H9 (cell line): Measurements from ENCODE around the gene HMSD. TPM values are rescaled to one million over a fixed set of nuclear protein-coding genes. Genes with fewer than 3 reads are reported as not detected.

Experiments used
- DNase-seq: peaks from one replicate; pipeline ENCODE4 v3.0.0-alpha.2; 2017
- H2AFZ ChIP-seq: one replicate; pipeline ENCODE4 v1.6.1; 2013; ENCODE audit warnings: mild to moderate bottlenecking, low read length, control low read depth, moderate library complexity
- H2AK5ac ChIP-seq: 2 replicates; pipeline ENCODE4 v1.6.1; 2013; ENCODE audit warnings: low read length, control low read depth, mixed read lengths; ENCODE audit not compliant: insufficient read length
- H2BK120ac ChIP-seq: one replicate; pipeline ENCODE4 v1.6.1; 2013; ENCODE audit warnings: low read depth, mild to moderate bottlenecking, low read length, control low read depth, inconsistent platforms; ENCODE audit not compliant: poor library complexity, severe bottlenecking
- H2BK12ac ChIP-seq: 2 replicates; pipeline ENCODE4 v1.6.1; 2013; ENCODE audit warnings: low read length, control low read depth, mixed read lengths, low read depth; ENCODE audit not compliant: insufficient read length
- H2BK15ac ChIP-seq: 2 replicates; pipeline ENCODE4 v1.6.1; 2013; ENCODE audit warnings: low read depth, low read length, control low read depth
- H2BK20ac ChIP-seq: one replicate; pipeline ENCODE4 v1.6.1; 2013; ENCODE audit warnings: low read depth, mild to moderate bottlenecking, low read length, control low read depth, inconsistent platforms; ENCODE audit not compliant: poor library complexity, severe bottlenecking
- H2BK5ac ChIP-seq: 2 replicates; pipeline ENCODE4 v1.6.1; 2013; ENCODE audit warnings: low read length, control low read depth, mixed read lengths; ENCODE audit not compliant: insufficient read length
- H3K14ac ChIP-seq: 2 replicates; pipeline ENCODE4 v1.6.1; 2013; ENCODE audit warnings: low read length, control low read depth; ENCODE audit not compliant: insufficient read depth
- H3K18ac ChIP-seq: 2 replicates; pipeline ENCODE4 v1.6.1; 2013; ENCODE audit warnings: low read depth, mild to moderate bottlenecking, mixed read lengths, low read length, control low read depth; ENCODE audit not compliant: insufficient read length
- H3K23ac ChIP-seq: 2 replicates; pipeline ENCODE4 v1.6.1; 2013; ENCODE audit warnings: low read length, control low read depth, mixed read lengths, low read depth; ENCODE audit not compliant: insufficient read length
- H3K23me2 ChIP-seq: 2 replicates; pipeline ENCODE4 v1.6.1; 2013; ENCODE audit warnings: low read depth, mild to moderate bottlenecking, mixed read lengths, low read length, control low read depth; ENCODE audit not compliant: insufficient read length, poor library complexity, severe bottlenecking
- H3K27ac ChIP-seq: 2 replicates; pipeline ENCODE4 v1.5.1; 2013; ENCODE audit warnings: low read length, control low read depth, mixed read lengths, low read depth; ENCODE audit not compliant: insufficient read length
- H3K27me3 ChIP-seq: 2 replicates; pipeline ENCODE4 v1.6.1; 2013; ENCODE audit warnings: low read length, control low read depth, inconsistent platforms; ENCODE audit not compliant: insufficient read depth
- H3K4ac ChIP-seq: 2 replicates; pipeline ENCODE4 v1.6.1; 2013; ENCODE audit warnings: low read depth, mild to moderate bottlenecking, control low read depth, inconsistent platforms, low read length, moderate library complexity
- H3K4me1 ChIP-seq: 2 replicates; pipeline ENCODE4 v1.6.1; 2013; ENCODE audit warnings: low read length, control low read depth, inconsistent platforms; ENCODE audit not compliant: insufficient read depth
- H3K4me2 ChIP-seq: 2 replicates; pipeline ENCODE4 v1.6.1; 2013; ENCODE audit warnings: low read length, control low read depth, mixed read lengths; ENCODE audit not compliant: insufficient read length, insufficient read depth
- H3K56ac ChIP-seq: 2 replicates; pipeline ENCODE4 v1.6.1; 2013; ENCODE audit warnings: low read depth, mild to moderate bottlenecking, mixed read lengths, low read length, control low read depth; ENCODE audit not compliant: insufficient read length
- H3K79me1 ChIP-seq: 2 replicates; pipeline ENCODE4 v1.6.1; 2013; ENCODE audit warnings: low read depth, mild to moderate bottlenecking, moderate library complexity, low read length, control low read depth, inconsistent platforms; ENCODE audit not compliant: insufficient read depth, poor library complexity, severe bottlenecking
- H3K79me2 ChIP-seq: 2 replicates; pipeline ENCODE4 v1.6.1; 2013; ENCODE audit warnings: low read length, control low read depth, inconsistent platforms; ENCODE audit not compliant: insufficient read depth
- H3K9ac ChIP-seq: 2 replicates; pipeline ENCODE4 v1.6.1; 2013; ENCODE audit warnings: low read length, control low read depth, mixed read lengths; ENCODE audit not compliant: insufficient read length; ENCODE audit errors: extremely low read depth
- H3K9me3 ChIP-seq: one replicate; pipeline ENCODE4 v1.6.1; 2013; ENCODE audit warnings: low read depth, low read length, inconsistent platforms; ENCODE audit not compliant: control insufficient read depth
- H3T11ph ChIP-seq: one replicate; pipeline ENCODE4 v1.6.1; 2013; ENCODE audit warnings: mild to moderate bottlenecking, low read length, control low read depth, inconsistent platforms
- H4K20me1 ChIP-seq: one replicate; pipeline ENCODE4 v1.6.1; 2013; ENCODE audit not compliant: control insufficient read depth, insufficient read length, insufficient read depth
- H4K5ac ChIP-seq: 2 replicates; pipeline ENCODE4 v1.6.1; 2013; ENCODE audit warnings: low read depth, mild to moderate bottlenecking, mixed read lengths, low read length, control low read depth; ENCODE audit not compliant: insufficient read length
- H4K8ac ChIP-seq: replicated peaks from 2 replicates; pipeline ENCODE4 v1.6.1; 2013; ENCODE audit warnings: low read length, control low read depth, mixed read lengths, low read depth; ENCODE audit not compliant: insufficient read length
- H4K91ac ChIP-seq: 2 replicates; pipeline ENCODE4 v1.6.1; 2013; ENCODE audit warnings: low read depth, mild to moderate bottlenecking, moderate library complexity, mixed read lengths, low read length, control low read depth; ENCODE audit not compliant: insufficient read length
- H3K27ac Mint-ChIP-seq, 3 experiments: 2 replicates in 2 of 3; 3 replicates in 1 of 3; pipeline ENCODE4 v1.8.0; 2020 to 2021; ENCODE audit warnings: mixed read lengths in 3 of 3, mild to moderate bottlenecking in 1 of 3, moderate library complexity in 1 of 3
- H3K27me3 Mint-ChIP-seq: 2 replicates; pipeline ENCODE4 v1.8.0; 2021; ENCODE audit warnings: low read depth, mild to moderate bottlenecking, moderate library complexity, mixed read lengths
- H3K36me3 Mint-ChIP-seq, 3 experiments: 2 replicates in 2 of 3; 3 replicates in 1 of 3; pipeline ENCODE4 v1.8.0; 2020 to 2021; ENCODE audit warnings: low read depth in 3 of 3, mixed read lengths in 3 of 3; ENCODE audit not compliant: insufficient read depth in 1 of 3
- H3K4me1 Mint-ChIP-seq, 2 experiments: 2 replicates each; pipeline ENCODE4 v1.8.0; 2020; ENCODE audit warnings: mixed read lengths in 2 of 2
- H3K4me3 Mint-ChIP-seq, 2 experiments: 2 replicates in 1 of 2; 3 replicates in 1 of 2; pipeline ENCODE4 v1.8.0; 2020 to 2021; ENCODE audit warnings: mild to moderate bottlenecking in 2 of 2, mixed read lengths in 2 of 2, moderate library complexity in 1 of 2
- H3K9me3 Mint-ChIP-seq, 2 experiments: 2 replicates in 1 of 2; 3 replicates in 1 of 2; pipeline ENCODE4 v1.8.0; 2020; ENCODE audit warnings: mild to moderate bottlenecking in 2 of 2, mixed read lengths in 2 of 2, moderate library complexity in 1 of 2
- CTCF ChIP-seq: fragments of 200-600 bp; sonication (generic); conservative IDR thresholded peaks from 3 replicates; pipeline ENCODE4 v1.8.0; 2021; ENCODE audit warnings: antibody characterized with exemption, mild to moderate bottlenecking
- WGBS: extraction: QIAGEN DNeasy Blood & Tissue Kit; methylation state at CpG from one replicate; pipeline ENCODE4 v1.1.7; 2013; ENCODE audit warnings: missing lambda C conversion rate, low lambda C conversion rate, mixed read lengths; ENCODE audit not compliant: insufficient read length; ENCODE audit errors: extremely low coverage; 5-methylcytosine and 5-hydroxymethylcytosine counted together
- total RNA-seq: library from RNA; stranded (reverse); gene quantifications from 2 replicates; pipeline ENCODE4 v1.2.1, GENCODE V29; 2021

The HMSD gene
- total RNA-seq, 1 experiment from 2014 or later, result 6.6 TPM

- Histone ChIP-seq H3K4me2 (no peak overlapping the region), H3K27ac (no peak overlapping the region), H3K79me1 (no peaks in the 10 kb centered on the region), H2BK120ac (no peak overlapping the region), H3K14ac (no peak overlapping the region), H2AFZ (no peak overlapping the region), H3K23me2 (no peaks in the 10 kb centered on the region), H2BK15ac (no peak overlapping the region), H3K23ac (no peak overlapping the region), H3K9me3 (no peaks in the 10 kb centered on the region), H3T11ph (no peak overlapping the region), H4K5ac (no peak overlapping the region), H3K9ac (no peak overlapping the region), H4K91ac (no peak overlapping the region), H4K8ac (no peak overlapping the region), H2BK5ac (no peak overlapping the region), H3K18ac (no peak overlapping the region), H2BK12ac (no peak overlapping the region), H2AK5ac (no peak overlapping the region), H3K4me1 (no peaks in the 10 kb centered on the region), H3K4ac (no peak overlapping the region), H3K27me3 (no peaks in the 10 kb centered on the region), H4K20me1 (no peaks in the 10 kb centered on the region), H2BK20ac (no peak overlapping the region), H3K56ac (no peak overlapping the region), H3K79me2 (no peaks in the 10 kb centered on the region)
- Mint-ChIP-seq H3K4me1 (peaks cover 7 to 11% of the 10 kb centered on the region in 2 experiments), H3K27ac (no peak overlapping the region), H3K9me3 (peaks cover 0 to 11% of the 10 kb centered on the region in 2 experiments; a peak in 4 of 5 replicates), H3K27me3 (no peaks in the 10 kb centered on the region), H3K36me3 (peaks cover 0 to 8% (median 0%) of the 10 kb centered on the region in 3 experiments; a peak in 4 of 7 replicates), H3K4me3 (no peak overlapping the region)
- TF ChIP-seq CTCF, result no peak
- no CpG with 5 or more reads among the region's 2 CpGs for WGBS
- DNase-seq, result no peak
Observed at GRCh38 chr18:63909870-63910269, 39.2 kb upstream of the HMSD start.
